GM18519 (cell line): ENCODE measurements around the gene ZSWIM6.

Source experiments
- ATAC-seq: cut with Tn5 transposase; IDR thresholded peaks from one replicate; pipeline ENCODE4 v1.9.1; 2021; ENCODE audit warnings: mild to moderate bottlenecking, moderate library complexity; ENCODE audit not compliant: unreplicated experiment, low FRiP score

ZSWIM6 gene

DNA sequence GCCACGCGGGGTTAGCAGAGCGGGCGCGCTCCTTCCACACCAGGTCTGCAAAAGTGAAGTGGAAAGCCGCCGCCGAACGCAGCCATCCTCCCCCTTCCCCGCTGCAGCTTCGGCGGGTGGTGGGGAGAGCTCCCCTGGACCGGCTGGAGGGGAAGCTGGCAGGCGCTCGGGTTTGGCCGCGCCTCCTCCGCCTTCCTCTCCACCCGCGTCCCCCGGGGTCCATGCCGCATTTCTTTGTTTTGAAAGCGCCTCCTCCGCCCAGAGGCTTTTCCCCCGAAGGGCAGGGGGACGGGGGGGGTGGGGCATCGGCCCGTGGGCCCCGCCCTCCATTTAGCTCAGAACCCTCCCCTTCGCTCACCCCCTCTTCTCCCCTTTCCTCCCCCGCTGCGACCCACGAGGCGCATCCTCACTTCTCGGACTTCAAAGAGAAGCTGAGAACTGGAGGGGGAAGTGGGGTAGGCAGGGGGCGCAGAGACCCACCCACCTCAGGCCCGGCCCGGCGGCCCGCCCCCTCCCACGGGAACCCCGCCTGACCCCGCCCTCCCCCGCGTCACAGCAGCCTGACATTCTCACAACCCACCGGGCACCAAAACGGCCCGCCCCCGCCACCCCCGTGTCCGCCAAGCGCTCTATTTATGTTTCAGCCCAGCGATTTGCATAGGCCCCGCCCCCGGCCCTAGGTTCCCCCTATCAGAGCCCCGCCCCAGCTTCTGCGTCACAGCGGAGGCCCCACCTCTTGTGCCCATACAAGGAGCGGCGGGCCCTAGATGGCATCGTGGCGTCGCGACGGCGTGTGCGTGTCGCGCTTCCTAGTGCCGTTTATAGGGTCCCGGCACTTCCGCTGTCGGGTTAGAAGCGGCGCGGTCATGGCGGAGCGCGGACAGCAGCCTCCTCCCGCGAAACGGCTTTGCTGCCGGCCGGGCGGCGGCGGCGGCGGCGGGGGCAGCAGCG is at the start of gene ZSWIM6:
Gene ZSWIM6, plus strand, starts transcription at position 852 of the 951 bp plus-strand sequence. Its CDS starts 15 bp downstream, at position 867.
- peak; percentile 65 for ATAC-seq

DNA sequence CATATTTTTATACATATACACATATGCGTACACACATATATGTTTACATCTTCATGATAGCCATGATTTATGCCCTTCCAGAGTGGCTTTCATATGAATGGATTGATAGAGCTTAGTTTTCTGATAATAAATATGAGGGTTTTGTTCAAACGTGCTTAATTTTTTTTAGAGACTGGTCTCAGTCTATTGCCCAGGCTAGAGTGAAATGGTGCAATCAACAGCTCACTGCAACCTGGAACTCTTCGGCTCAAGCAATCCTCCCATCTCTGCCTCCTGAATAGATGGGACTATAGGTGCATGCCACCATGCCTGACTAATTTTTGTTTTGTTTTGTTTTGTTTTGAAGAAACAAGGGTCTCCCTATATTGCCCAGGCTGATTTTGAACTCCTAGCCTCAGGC is 48.6 kb upstream of the ZSWIM6 start:
- no peak for ATAC-seq

DNA sequence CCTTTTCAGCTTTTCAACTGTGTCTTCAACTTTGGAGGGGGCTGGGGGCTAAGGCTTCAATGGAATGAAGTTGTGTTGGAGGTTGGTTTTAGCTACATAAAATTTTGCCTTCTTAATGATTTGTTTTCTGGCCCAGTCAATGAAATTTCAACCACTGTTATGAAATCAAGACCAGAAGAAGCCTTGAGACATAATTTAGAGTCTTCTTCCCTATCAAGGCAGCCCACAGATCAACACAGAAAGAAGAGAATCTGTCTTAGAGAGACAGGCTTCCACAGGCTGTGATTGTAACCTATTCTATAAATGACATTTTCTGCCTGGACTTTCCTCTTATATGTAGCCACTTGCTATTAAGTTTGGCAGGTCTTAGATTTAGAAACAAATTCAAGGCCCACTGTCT is 46.5 kb upstream of the ZSWIM6 start:
- no peak for ATAC-seq

DNA sequence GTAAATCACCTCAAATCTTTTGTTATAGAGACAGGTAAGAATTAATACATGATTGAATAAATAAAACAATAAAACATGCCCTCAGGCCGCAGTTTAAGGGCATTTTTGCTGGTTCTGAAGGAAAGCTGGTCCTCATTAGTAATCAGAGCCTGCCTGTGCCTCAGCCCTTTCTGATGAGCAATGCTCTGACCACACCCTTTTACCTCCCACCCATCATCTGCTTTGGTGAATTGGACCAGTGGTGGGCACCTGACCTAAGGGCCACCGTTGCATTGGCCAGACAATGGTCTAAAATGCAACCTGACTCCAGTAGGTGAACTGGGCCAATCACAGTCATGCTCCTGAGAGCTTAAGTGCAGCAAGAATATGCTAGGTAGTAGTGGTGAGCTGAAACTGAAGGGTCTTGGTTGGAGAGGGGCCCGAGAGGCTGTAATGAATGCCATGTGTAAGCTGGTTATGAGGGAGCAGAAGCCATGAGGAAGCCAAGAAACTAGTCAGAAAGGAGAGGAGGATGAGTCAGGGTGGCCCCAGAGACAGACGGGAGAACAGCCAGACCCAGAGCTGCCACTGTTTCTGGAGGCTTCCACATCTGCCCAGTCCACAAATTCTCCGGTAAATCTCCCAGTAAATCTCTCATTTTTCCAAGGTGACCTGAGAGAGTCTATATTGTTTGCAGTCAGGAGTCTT is 45.5 kb upstream of the ZSWIM6 start:
- no peak for ATAC-seq

DNA sequence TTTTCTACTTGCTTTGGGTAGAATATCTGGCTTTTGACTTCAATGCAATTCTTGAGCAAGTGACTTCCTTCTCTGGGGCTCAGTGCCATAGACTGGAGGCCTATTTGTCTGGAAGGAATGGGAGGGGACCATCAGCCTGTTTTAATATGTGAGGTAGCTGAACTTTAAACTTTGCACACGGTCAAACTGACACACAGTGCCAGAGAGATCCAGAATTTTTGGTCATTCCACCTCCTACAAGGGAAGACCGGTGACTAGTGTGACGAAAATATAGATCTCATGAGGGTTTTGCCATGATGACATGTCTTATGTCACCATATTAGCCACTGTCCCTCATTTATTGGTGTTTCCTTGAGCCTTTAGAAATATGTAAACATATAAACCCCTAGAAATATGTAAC is 44.6 kb upstream of the ZSWIM6 start:
- ATAC-seq: no peak

DNA sequence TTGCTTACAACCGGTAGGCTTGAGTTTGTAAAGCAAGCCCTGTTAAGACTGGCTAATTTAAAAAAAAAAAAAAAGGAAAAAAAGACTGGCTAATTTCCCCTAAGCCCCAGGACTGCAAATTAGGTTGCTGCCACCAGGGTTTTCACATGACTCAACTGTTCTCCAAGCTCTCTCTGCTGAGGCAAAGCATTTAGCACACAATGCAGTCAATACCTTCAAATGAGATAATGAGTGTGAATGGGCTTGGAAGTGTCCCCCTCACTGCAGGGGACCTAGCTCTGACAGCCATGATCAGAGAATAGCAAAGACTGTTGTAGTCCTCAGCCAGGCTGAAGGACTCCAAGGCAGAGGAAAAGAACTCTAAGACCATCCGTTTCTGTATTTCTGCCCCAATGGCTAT is 42.8 kb upstream of the ZSWIM6 start:
- no peak for ATAC-seq

DNA sequence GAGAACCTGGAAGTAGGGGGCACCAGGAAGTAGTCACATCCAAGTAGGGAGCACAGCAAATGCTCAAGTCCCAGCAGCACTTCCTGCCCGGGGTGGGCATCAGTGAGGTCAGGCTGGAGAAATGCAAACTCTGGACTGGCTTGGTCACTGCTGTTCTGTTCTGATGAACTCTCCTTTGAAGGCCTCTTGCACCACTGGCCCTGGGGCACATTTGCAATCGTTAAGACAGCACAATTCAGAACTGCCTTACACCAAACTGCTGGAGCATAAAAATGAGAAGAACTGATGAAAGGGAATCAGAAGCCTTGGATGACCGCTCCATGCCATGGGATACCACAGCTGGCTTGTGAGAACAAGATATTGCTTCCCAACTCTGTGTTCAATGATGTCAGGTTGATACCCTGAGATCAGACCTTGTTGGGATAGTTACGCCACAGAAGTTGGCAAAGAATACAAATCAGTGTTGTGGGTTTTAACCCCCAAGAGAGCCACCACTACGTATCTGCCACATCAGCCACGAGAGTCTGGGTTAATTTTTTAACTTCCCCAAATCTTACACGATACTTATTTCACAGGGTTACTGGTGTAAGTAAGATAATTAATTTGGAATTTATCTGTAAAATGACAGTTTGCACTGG is 42.3 kb upstream of the ZSWIM6 start:
- ATAC-seq: no peak

DNA sequence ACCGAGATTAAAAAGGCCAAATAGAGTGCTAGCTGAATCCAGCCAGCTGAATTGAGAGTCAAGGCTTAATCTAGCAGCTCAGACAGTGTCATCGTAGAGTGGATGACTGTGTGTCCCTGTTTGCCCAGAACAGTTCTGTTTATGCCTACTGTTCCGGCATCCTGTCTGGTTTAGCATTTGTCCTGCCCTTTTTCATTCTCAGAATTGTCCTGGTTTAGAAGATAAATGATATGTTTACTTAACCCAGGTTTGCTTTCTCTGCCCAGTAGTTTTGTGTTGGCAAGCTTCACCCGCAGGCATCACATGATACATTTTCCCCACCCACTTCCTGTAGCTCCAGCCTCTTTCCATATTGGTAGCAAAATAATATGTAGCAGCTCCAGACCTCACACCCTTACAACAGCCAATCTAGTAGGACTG is 41.3 kb upstream of the ZSWIM6 start:
- no peak for ATAC-seq

DNA sequence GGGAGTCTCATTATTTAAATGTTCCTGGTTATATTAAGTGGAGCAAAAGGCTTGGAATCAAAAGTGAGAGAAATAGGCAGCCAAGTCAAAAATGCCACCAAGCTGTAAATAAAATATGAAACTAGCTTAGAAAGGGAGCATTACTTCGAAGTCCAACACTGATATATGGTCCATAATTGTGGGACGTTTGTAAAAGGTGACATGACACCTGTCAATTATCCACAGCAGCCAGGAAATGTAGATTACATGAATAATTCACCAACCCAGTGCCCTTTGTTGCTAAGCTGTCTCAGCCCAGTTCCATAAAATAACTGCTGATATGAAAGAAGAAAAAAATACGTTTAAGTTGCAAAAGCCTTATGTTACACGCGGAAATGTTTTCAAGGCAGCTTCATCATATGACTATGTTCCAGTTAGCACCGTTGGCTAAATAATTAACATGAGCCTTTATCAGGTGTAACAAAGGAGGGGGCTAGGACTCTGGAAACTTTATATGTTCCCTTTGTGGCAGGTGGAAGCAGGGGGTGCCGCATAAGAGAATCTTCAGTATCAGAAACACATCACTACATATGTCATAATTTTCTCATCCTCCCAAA is 39.9 kb upstream of the ZSWIM6 start:
- no peak for ATAC-seq

DNA sequence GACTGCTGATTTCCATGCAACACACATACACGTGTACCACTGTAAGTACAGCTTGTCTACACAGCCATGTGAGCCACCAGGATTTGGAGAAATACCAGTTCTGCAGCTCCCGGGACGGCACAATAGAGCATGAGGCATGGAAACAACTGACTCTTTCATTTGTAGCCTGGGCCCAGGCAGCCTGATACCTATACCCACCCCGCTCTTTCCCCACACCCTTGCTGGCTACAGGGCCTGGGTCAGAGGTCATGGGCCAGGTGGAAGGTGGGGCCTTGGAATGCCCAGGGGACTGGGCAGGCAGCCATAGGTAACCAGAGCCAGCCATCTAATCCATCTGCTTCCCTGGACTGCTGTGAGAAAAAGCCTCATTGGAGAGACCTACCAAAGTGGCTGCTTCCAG is 39.0 kb upstream of the ZSWIM6 start:
- no peak for ATAC-seq

DNA sequence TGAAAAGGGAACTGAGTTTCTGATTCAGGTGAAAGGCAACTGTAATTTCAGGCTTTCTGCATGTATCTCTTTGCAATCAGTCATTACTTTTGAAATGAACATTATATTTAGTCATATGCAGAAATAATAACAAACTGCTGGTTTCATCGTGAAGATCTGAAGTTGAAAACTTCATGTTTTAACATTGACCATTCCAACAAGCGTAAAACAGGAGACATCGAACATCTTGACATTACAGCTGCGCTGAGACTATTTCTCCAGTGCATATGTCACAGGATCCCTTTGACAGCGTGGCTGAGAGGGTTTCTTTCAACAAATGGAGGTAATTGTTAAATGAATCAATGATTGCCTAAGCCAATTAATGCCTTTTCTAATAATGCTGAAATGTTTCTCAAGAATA is 38.2 kb upstream of the ZSWIM6 start:
- no peak for ATAC-seq

DNA sequence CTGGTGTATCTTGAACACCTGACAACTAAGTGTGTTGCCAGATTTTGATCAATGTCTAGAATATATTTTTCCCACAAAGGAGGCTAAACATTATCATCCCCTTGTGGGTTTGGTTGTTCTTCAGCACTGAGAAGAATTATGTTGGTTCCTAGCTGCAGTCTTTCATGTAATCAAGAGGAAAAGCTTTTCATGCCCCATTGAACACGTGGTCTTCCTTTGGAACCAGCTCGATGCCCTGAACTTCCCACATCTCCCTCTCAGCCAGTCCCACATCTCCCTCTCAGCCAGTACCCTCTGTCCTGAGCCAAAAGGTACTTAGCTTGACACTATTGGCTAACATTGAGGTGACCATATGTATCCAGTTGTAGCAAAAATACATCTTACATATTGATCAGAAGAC is 36.7 kb upstream of the ZSWIM6 start:
- ATAC-seq: no peak

DNA sequence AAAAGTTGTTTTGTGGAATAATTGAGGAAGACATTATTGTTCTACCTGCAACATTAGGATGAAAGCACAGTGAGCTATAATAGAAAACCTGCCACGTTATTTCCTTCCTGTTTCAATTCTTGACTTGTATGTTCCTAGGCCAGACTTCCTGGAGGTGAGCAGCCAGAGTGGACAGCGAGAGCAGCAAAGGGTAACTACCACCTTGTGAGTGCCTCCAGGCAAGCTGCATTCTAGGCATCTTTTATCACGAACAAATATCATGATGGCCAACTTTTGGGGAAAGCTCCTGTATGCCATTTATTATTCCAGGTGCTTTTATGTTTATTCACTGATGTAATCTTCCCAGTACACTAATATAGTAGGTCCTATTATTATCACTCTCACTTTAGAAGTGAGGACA is 34.0 kb upstream of the ZSWIM6 start:
- no peak for ATAC-seq

DNA sequence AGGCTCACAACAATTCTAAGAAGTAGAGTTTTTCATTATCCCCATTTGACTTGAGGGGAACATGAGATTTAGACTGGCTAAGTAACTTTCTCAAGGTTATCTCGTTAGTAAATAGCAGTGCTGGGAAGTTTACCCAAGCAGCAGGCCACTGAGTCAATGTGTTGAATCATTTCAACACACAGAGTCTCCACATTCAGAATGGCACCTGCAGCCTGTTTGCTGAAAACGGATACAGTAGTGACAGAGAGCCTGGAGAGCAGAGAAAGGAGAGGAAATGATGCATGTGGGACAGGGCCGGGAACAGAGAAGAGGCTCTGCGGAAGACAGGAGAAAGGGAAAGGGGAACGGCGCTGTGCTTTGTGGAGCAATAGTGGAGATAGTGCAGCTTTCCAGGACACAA is 33.5 kb upstream of the ZSWIM6 start:
- no peak for ATAC-seq

DNA sequence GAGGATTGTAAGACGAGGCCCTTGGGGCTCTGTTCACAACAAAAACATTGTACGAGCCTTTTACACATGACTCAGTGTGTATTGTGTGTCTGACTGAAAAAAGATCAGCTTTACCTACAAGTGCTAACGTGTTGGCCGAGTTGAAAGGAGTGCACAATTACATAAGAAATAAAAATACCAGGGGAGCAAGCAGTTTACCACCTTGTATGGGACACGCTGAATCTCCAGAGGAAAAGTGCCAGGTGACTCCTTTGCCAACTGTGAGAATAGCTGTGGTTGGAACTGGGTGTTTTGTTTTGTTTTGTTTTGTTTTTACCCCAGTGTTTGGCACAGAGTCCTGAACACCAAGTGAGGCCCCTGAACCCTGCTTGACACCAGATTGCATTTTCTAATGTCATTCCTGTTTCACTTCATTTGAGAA is 32.8 kb upstream of the ZSWIM6 start:
- ATAC-seq: no peak

DNA sequence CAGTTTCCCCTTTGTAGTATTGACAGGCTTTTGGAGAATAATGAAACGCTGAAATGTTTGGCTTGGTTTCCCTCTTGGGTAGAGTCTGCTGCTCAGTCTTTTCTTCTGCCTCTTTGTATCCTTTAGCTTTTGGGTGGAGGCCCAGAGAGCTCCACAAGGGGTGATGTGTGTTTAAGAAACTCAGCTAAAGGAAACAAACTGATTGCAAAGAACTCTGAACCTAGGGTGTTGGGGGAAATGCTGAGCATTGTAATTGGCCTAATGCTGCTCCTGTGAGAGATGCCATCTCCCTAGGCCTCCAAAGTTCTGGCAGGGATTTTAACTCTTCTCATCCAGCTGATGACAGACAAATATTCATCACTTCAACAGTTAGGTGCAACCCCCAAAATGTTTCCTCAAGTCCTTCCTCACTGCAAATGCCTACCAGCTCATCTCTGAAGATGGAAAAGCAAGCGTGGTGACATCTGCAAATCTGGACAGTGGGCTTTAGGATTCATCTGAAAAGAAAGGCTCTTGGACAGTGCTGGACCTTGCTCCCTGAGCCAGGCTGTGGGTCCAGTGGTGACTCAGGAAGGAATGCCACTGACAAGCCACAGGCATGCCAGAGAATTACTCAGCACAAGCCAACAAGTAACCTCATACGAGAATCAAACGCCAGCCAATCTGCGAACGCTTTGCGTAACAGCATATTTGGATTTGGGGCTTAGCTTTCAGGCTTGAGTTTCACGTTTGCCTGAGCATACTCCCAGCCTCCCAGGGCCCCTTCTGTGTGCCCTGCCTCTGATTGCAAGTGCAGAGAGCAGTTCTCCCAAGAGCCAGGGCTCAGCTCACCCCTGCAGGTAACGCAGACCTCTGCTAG is 30.5 kb upstream of the ZSWIM6 start:
- no peak for ATAC-seq

DNA sequence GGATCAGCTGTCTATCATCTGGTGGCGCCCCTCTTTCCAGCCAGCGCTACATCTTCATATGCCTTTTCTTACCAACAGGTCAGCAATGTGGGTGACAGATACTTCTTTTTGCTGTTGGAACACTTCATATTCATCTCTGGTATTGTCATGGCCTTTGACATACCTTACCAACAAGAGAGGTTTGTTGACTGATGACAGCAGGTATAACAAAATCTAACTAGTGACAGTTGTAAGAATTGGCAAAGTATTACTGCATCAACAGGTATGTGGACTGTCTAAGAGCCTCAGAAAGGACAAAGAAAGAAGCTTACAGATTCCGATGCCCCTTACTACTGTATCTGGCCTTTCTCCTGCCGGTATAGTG is 29.9 kb upstream of the ZSWIM6 start:
- no peak for ATAC-seq

DNA sequence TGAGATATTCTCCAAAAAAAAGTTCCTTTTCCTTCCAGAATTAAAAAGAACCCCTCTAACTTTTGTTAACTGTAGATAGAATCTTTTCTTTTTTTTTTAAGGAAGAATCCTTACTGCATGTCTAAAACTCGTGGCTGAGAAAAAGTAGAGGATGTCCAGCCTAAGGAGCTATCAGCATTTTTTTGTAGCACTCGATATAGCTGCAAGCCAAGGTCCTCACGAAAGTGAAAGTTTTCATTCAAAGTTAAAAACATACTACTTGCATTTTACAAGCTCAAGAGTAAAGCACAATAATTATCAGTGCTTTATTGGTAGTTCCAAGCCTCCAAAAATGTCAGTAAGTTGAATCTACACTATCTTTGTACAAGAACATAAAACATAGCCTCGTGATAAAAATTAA is 28.7 kb upstream of the ZSWIM6 start:
- no peak for ATAC-seq

DNA sequence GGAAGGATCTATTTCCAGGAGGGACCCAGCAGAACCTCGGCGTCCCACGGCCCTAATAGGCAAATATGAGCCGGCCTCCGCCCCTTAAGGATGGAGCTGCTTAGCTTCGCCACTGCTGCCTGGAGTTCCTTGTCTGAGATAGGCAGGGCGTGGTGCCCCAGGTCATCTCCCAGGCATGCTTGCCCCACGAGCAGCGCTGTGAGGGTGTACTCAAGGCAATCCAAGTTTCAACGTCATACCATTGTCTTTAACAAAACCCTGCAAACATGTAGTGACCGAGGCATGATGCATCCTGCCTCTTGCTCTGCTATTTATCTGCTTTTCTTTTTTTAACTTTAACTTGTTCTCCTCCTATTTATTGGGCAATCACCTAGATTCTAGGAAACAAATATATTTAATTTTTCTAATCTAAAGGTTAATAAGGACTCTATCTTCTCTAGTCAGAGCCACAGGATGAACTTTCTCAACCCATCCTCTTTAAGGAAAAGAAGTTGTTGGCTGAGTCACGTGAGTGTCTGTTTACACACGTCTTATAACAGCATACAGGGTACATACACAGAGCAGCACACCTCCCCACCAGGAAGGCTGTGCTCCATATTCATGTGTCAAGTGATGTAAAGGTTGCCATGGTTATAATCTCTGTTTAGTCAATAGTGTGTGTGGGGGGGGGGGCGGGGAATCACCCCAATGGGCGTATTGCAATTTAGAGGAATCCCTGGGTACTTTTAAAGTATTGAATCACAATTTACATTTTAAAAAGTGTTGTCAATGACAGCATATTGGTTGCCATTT is 27.3 kb upstream of the ZSWIM6 start:
- ATAC-seq: no peak
